HepG2 (cell line): ENCODE results near the gene PSD4. TPM values are rescaled to one million over a fixed set of nuclear protein-coding genes. Genes with fewer than 3 reads are reported as not detected.
A peak's percentile ranks its signal among the peaks of the same experiment; 100 is the strongest.

ENCODE experiments used
- HDAC6 ChIP-seq: fragments of 200-600 bp; sonication (generic); IDR thresholded peaks from 2 replicates; pipeline ENCODE4 v1.7.0; 2017; ENCODE audit warnings: mild to moderate bottlenecking, antibody characterized with exemption, low read length, low read depth
- JUND ChIP-seq: sonication (generic); formaldehyde crosslinking; IDR thresholded peaks from 2 replicates; pipeline ENCODE4 v1.8.0; 2022; ENCODE audit warnings: mild to moderate bottlenecking, missing genetic modification reagents
- MAF1 ChIP-seq: sonication (generic); formaldehyde crosslinking; IDR thresholded peaks from 2 replicates; pipeline ENCODE4 v1.5.0; 2020; ENCODE audit warnings: missing genetic modification reagents, borderline replicate concordance
- RELA ChIP-seq: sonication (generic); formaldehyde crosslinking; IDR thresholded peaks from 2 replicates; pipeline ENCODE4 v1.4.0; 2020; ENCODE audit warnings: missing genetic modification reagents
- TBX3 ChIP-seq: fragments of 450-650 bp; IDR thresholded peaks from 2 replicates; pipeline ENCODE4 v1.6.1; 2017; ENCODE audit warnings: antibody characterized with exemption, mild to moderate bottlenecking, inconsistent platforms, borderline replicate concordance
- ZFP36L2 ChIP-seq: sonication (generic); formaldehyde crosslinking; IDR thresholded peaks from 2 replicates; pipeline ENCODE4 v1.4.0; 2020; ENCODE audit warnings: missing genetic modification reagents
- ZFP37 ChIP-seq: sonication (generic); formaldehyde crosslinking; IDR thresholded peaks from 2 replicates; pipeline ENCODE4 v1.4.0; 2020; ENCODE audit warnings: missing genetic modification reagents, borderline replicate concordance
- ZNF121 ChIP-seq: sonication (generic); formaldehyde crosslinking; IDR thresholded peaks from 2 replicates; pipeline ENCODE4 v1.5.0; 2020; ENCODE audit warnings: mild to moderate bottlenecking, missing genetic modification reagents
- ZNF224 ChIP-seq: sonication (generic); formaldehyde crosslinking; IDR thresholded peaks from 2 replicates; pipeline ENCODE4 v1.5.0; 2020; ENCODE audit warnings: mild to moderate bottlenecking, missing genetic modification reagents
- ZNF510 ChIP-seq: sonication (generic); formaldehyde crosslinking; IDR thresholded peaks from 2 replicates; pipeline ENCODE4 v1.4.0; 2020; ENCODE audit warnings: low read depth, mild to moderate bottlenecking, missing genetic modification reagents
- ZNF607 ChIP-seq: sonication (generic); formaldehyde crosslinking; IDR thresholded peaks from 2 replicates; pipeline ENCODE4 v1.5.1; 2020; ENCODE audit warnings: missing genetic modification reagents, mild to moderate bottlenecking, borderline replicate concordance
- polyA plus RNA-seq, 8 experiments: library from polyadenylated mRNA; depleted of rRNA in 3 of 8; stranded (reverse) in 7 of 8; unstranded in 1 of 8; fragments of >200 nt; fragmentation: Illumina TruSeq in 4 of 8; extraction: Trizol in 4 of 8; gene quantifications; 2 replicates each; pipeline versions ENCODE4 v1.2.1 to v1.2.3, GENCODE V29; 2011 to 2016; ENCODE audit warnings: low read depth in 4 of 8, missing spikeins in 1 of 8, mixed read lengths in 1 of 8; ENCODE audit not compliant: insufficient read depth in 1 of 8
- total RNA-seq, 5 experiments: library from RNA; depleted of rRNA; stranded (reverse); fragments of >200 nt; fragmentation: Illumina TruSeq; extraction: Trizol; gene quantifications; 2 replicates each; pipeline ENCODE4 v1.2.3, GENCODE V29; 2016; ENCODE audit warnings: low read depth in 1 of 5
- TF ChIP-seq, protein P1 (sequence below): sonication (generic); formaldehyde crosslinking; IDR thresholded peaks from 2 replicates; pipeline ENCODE4 v1.4.0; 2020; ENCODE audit warnings: missing genetic modification reagents
- TF ChIP-seq, protein P2 (sequence below): sonication (generic); formaldehyde crosslinking; IDR thresholded peaks from 2 replicates; pipeline ENCODE4 v1.5.0; 2020; ENCODE audit warnings: mild to moderate bottlenecking, missing genetic modification reagents
- TF ChIP-seq, protein P3 (sequence below): sonication (generic); formaldehyde crosslinking; IDR thresholded peaks from 2 replicates; pipeline ENCODE4 v1.4.0; 2020; ENCODE audit warnings: mild to moderate bottlenecking, low read depth, missing genetic modification reagents
- TF ChIP-seq, protein P4 (sequence below): sonication (generic); formaldehyde crosslinking; IDR thresholded peaks from 2 replicates; pipeline ENCODE4 v1.5.0; 2020; ENCODE audit warnings: missing genetic modification reagents
- TF ChIP-seq, protein P5 (sequence below): sonication (generic); formaldehyde crosslinking; IDR thresholded peaks from 2 replicates; pipeline ENCODE4 v1.5.0; 2020; ENCODE audit warnings: missing genetic modification reagents
- TF ChIP-seq, protein P6 (sequence below): IDR thresholded peaks from 2 replicates; pipeline ENCODE4 v1.6.1; 2016
- TF ChIP-seq, protein P7 (sequence below): sonication (generic); formaldehyde crosslinking; IDR thresholded peaks from 2 replicates; pipeline ENCODE4 v1.4.0; 2020; ENCODE audit warnings: mild to moderate bottlenecking, missing genetic modification reagents

Gene PSD4
- total and polyA plus RNA-seq, 2 of the 13 experiments (the other 11 are each of a cell fraction or from before 2014, with no cell fraction given): 5.8 to 9.4 TPM

DNA sequence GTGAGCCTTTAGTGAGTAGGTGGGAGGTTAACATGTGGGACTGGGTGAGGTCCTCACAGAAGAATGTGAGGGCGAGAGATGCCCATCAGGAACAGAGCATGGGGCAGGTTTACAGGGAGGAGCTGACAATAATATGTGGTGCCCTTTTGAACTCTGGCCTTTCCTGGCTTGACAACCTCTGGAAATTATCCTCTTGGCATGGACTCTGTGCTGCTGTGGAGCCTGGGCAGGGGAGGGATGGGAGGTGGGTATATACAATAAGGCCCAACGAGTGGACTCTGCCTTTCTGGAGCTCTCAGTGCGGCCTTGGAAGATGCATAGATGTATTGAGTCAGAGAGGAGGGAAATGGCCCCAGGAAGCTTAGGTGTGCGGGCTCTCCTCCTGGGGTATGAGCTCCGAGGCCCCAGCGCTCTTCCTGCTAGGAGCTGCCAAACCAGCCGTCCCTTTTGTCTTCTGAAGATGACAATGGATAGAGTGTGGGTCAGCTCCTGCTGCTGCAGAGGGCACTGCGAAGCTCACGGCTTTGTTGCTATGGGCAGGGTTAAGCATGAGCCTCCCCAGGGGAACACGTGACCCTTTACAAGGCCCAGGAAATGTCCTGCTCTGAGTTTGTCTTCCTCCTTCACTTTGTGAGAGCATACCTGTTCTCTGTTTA lies 8.7 kb upstream of the PSD4 start (continued):
- TF ChIP-seq, protein P1, sequence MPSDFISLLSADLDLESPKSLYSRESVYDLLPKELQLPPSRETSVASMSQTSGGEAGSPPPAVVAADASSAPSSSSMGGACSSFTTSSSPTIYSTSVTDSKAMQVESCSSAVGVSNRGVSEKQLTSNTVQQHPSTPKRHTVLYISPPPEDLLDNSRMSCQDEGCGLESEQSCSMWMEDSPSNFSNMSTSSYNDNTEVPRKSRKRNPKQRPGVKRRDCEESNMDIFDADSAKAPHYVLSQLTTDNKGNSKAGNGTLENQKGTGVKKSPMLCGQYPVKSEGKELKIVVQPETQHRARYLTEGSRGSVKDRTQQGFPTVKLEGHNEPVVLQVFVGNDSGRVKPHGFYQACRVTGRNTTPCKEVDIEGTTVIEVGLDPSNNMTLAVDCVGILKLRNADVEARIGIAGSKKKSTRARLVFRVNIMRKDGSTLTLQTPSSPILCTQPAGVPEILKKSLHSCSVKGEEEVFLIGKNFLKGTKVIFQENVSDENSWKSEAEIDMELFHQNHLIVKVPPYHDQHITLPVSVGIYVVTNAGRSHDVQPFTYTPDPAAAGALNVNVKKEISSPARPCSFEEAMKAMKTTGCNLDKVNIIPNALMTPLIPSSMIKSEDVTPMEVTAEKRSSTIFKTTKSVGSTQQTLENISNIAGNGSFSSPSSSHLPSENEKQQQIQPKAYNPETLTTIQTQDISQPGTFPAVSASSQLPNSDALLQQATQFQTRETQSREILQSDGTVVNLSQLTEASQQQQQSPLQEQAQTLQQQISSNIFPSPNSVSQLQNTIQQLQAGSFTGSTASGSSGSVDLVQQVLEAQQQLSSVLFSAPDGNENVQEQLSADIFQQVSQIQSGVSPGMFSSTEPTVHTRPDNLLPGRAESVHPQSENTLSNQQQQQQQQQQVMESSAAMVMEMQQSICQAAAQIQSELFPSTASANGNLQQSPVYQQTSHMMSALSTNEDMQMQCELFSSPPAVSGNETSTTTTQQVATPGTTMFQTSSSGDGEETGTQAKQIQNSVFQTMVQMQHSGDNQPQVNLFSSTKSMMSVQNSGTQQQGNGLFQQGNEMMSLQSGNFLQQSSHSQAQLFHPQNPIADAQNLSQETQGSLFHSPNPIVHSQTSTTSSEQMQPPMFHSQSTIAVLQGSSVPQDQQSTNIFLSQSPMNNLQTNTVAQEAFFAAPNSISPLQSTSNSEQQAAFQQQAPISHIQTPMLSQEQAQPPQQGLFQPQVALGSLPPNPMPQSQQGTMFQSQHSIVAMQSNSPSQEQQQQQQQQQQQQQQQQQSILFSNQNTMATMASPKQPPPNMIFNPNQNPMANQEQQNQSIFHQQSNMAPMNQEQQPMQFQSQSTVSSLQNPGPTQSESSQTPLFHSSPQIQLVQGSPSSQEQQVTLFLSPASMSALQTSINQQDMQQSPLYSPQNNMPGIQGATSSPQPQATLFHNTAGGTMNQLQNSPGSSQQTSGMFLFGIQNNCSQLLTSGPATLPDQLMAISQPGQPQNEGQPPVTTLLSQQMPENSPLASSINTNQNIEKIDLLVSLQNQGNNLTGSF (CRISPR knock-in tag): no peak
- TF ChIP-seq, protein P2, sequence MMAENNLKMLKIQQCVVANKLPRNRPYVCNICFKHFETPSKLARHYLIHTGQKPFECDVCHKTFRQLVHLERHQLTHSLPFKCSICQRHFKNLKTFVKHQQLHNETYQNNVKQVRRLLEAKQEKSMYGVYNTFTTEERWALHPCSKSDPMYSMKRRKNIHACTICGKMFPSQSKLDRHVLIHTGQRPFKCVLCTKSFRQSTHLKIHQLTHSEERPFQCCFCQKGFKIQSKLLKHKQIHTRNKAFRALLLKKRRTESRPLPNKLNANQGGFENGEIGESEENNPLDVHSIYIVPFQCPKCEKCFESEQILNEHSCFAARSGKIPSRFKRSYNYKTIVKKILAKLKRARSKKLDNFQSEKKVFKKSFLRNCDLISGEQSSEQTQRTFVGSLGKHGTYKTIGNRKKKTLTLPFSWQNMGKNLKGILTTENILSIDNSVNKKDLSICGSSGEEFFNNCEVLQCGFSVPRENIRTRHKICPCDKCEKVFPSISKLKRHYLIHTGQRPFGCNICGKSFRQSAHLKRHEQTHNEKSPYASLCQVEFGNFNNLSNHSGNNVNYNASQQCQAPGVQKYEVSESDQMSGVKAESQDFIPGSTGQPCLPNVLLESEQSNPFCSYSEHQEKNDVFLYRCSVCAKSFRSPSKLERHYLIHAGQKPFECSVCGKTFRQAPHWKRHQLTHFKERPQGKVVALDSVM (CRISPR knock-in tag): no peak
- no peak for TF ChIP-seq MAF1
- peak; percentile 7; the same call in 1 of the 2 replicates for TF ChIP-seq ZNF121 (CRISPR knock-in tag)
- 0 out of 2 replicates have a peak, but pooled peaks have one; percentile 55 for TF ChIP-seq ZNF224 (CRISPR knock-in tag)
- 0 out of 2 replicates have a peak, but pooled peaks have one; percentile 33 for TF ChIP-seq ZNF510 (CRISPR knock-in tag)
- TF ChIP-seq ZNF607 (CRISPR knock-in tag): peak; percentile 21; the same call in 1 of the 2 replicates
- no peak for TF ChIP-seq ZFP36L2
- TF ChIP-seq, protein P3, sequence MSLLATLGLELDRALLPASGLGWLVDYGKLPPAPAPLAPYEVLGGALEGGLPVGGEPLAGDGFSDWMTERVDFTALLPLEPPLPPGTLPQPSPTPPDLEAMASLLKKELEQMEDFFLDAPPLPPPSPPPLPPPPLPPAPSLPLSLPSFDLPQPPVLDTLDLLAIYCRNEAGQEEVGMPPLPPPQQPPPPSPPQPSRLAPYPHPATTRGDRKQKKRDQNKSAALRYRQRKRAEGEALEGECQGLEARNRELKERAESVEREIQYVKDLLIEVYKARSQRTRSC: 0 out of 2 replicates have a peak, but pooled peaks have one; percentile 41
- no peak for TF ChIP-seq RELA (CRISPR knock-in tag)
- TF ChIP-seq ZFP37 (CRISPR knock-in tag): no peak
- no peak for TF ChIP-seq JUND (CRISPR knock-in tag)
- TF ChIP-seq, protein P4, sequence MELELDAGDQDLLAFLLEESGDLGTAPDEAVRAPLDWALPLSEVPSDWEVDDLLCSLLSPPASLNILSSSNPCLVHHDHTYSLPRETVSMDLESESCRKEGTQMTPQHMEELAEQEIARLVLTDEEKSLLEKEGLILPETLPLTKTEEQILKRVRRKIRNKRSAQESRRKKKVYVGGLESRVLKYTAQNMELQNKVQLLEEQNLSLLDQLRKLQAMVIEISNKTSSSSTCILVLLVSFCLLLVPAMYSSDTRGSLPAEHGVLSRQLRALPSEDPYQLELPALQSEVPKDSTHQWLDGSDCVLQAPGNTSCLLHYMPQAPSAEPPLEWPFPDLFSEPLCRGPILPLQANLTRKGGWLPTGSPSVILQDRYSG (CRISPR knock-in tag): 0 out of 2 replicates have a peak, but pooled peaks have one; percentile 35
- TF ChIP-seq, protein P5, sequence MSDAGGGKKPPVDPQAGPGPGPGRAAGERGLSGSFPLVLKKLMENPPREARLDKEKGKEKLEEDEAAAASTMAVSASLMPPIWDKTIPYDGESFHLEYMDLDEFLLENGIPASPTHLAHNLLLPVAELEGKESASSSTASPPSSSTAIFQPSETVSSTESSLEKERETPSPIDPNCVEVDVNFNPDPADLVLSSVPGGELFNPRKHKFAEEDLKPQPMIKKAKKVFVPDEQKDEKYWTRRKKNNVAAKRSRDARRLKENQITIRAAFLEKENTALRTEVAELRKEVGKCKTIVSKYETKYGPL (CRISPR knock-in tag): no peak
- TF ChIP-seq, protein P6, sequence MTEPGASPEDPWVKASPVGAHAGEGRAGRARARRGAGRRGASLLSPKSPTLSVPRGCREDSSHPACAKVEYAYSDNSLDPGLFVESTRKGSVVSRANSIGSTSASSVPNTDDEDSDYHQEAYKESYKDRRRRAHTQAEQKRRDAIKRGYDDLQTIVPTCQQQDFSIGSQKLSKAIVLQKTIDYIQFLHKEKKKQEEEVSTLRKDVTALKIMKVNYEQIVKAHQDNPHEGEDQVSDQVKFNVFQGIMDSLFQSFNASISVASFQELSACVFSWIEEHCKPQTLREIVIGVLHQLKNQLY (CRISPR knock-in tag): no peak
- TF ChIP-seq HDAC6: no peak
- TF ChIP-seq, protein P7, sequence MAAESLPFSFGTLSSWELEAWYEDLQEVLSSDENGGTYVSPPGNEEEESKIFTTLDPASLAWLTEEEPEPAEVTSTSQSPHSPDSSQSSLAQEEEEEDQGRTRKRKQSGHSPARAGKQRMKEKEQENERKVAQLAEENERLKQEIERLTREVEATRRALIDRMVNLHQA (CRISPR knock-in tag): no peak
- no peak for TF ChIP-seq TBX3
